Suprapubic skin (tissue), 4 donors: ENCODE data around the gene SF3B2.

Experiments used
- CTCF ChIP-seq, 2 donors: fragments of 200-600 bp in 1 of 2; fragments of 450-650 bp in 1 of 2; sonication (generic) in 1 of 2; IDR thresholded peaks; one replicate each; pipeline ENCODE4 v1.5.1; 2016 to 2019; ENCODE audit warnings: antibody characterized with exemption in 2 of 2, mild to moderate bottlenecking in 1 of 2, moderate library complexity in 1 of 2
- EP300 ChIP-seq: sonication (generic); formaldehyde crosslinking; IDR thresholded peaks from one replicate; pipeline ENCODE4 v1.6.1; 2017; ENCODE audit warnings: antibody characterized with exemption
- POLR2A ChIP-seq, 2 donors: fragments of 450-650 bp; IDR thresholded peaks; one replicate each; pipeline ENCODE4 v1.6.1; 2017; ENCODE audit warnings: antibody characterized with exemption in 2 of 2, mild to moderate bottlenecking in 2 of 2, moderate library complexity in 2 of 2
- POLR2AphosphoS5 ChIP-seq, 3 donors: sonication (generic); formaldehyde crosslinking; IDR thresholded peaks; one replicate each; pipeline ENCODE4 v1.6.1; 2017; ENCODE audit warnings: antibody characterized with exemption in 3 of 3

DNA sequence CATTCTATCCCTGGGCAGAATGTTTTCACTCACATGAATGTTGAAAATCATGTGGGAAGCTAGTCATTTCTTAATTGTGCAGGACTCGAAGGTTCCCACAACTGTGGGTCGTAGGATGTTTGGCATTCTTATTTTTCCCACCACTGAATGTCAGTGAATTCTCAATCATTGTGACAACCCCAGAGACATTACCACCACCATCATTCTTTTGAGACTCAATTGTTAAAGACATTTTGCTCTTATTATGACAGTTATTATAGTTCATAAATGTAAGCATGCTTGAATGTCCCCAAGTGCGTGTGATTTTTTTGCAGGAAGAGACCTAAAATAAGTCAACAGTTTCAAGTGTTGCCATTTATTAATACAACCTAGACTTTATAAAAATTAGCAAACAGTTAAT is 36.9 kb downstream of the SF3B2 start:
- no peak for TF ChIP-seq CTCF (IDR thresholded peaks at IDR 0.05)
- no peak for TF ChIP-seq POLR2A (IDR thresholded peaks at IDR 0.05)
- no peak for TF ChIP-seq POLR2AphosphoS5 (IDR thresholded peaks at IDR 0.05)
- TF ChIP-seq EP300 = no peak
